HG03520 (cell line): Measurements from ENCODE around the gene MYO6.
"Not testable (repeated sequence)": the region's sequence is repeated elsewhere in the genome, so short reads cannot be mapped to it uniquely, and the experiment has no call there.

ENCODE experiments used
- ATAC-seq: cut with Tn5 transposase; IDR thresholded peaks from one replicate; pipeline ENCODE4 v1.9.1; 2021; ENCODE audit warnings: mild to moderate bottlenecking, moderate library complexity; ENCODE audit not compliant: unreplicated experiment

Gene MYO6

GRCh38 chr6:75880305-75880704 is 131.3 kb downstream of the MYO6 start:
- no peak for ATAC-seq

- no peak for ATAC-seq
These were observed 133.7 kb downstream of the MYO6 start for GRCh38 chr6:75882734-75883133.

GRCh38 chr6:75884822-75885221 is 135.8 kb downstream of the MYO6 start:
- no peak for ATAC-seq

GRCh38 chr6:75892384-75892783 is 143.3 kb downstream of the MYO6 start:
- ATAC-seq = no peak

- peak; percentile 85 for ATAC-seq
These were observed 144.2 kb downstream of the MYO6 start for GRCh38 chr6:75893058-75893775.

GRCh38 chr6:75893776-75894152 is 144.7 kb downstream of the MYO6 start:
- ATAC-seq = no peak

- no peak for ATAC-seq
These were observed 147.5 kb downstream of the MYO6 start for GRCh38 chr6:75896526-75896925.

GRCh38 chr6:75900216-75900615 is 151.2 kb downstream of the MYO6 start:
- not testable (repeated sequence) for ATAC-seq

- not testable (repeated sequence) for ATAC-seq
These were observed 156.1 kb downstream of the MYO6 start for GRCh38 chr6:75905129-75905528.

- ATAC-seq = no peak
These were observed 157.8 kb downstream of the MYO6 start for GRCh38 chr6:75906871-75907270.

GRCh38 chr6:75907444-75907843 is 158.4 kb downstream of the MYO6 start:
- ATAC-seq = no peak

- ATAC-seq = no peak
These were observed 164.0 kb downstream of the MYO6 start for GRCh38 chr6:75913040-75913439.

GRCh38 chr6:75922226-75922625 is 173.2 kb downstream of the MYO6 start:
- no peak for ATAC-seq

- ATAC-seq = peak; percentile 76
These were observed 177.5 kb downstream of the MYO6 start for GRCh38 chr6:75926293-75927168.

- no peak for ATAC-seq
These were observed 182.1 kb downstream of the MYO6 start for GRCh38 chr6:75931011-75931680.

- no peak for ATAC-seq
These were observed 183.0 kb downstream of the MYO6 start for GRCh38 chr6:75932067-75932466.

GRCh38 chr6:75933387-75933975 is 184.4 kb downstream of the MYO6 start:
- no peak for ATAC-seq

GRCh38 chr6:75934643-75935472 is 185.8 kb downstream of the MYO6 start:
- ATAC-seq = peak; percentile 72

GRCh38 chr6:75935473-75935793 is 186.4 kb downstream of the MYO6 start:
- ATAC-seq = peak; percentile 6

GRCh38 chr6:75936682-75937081 is 187.6 kb downstream of the MYO6 start:
- no peak for ATAC-seq
